G401 (cell line): ENCODE results near the gene NDUFAF8. TPM values are rescaled to one million over a fixed set of nuclear protein-coding genes. Genes with fewer than 3 reads are reported as not detected.

ENCODE experiments used
- DNase-seq: peaks from one replicate; pipeline ENCODE4 v3.0.0-alpha.2; 2015; ENCODE audit warnings: low spot score
- in situ Hi-C: cut with HindIII; loops from 2 replicates; pipeline ENCODE4 v1.10.0; 2016; ENCODE audit warnings: low sequenced_read_pairs, mixed read lengths
- total RNA-seq: library from RNA; depleted of rRNA; stranded (reverse); fragments of >200 nt; shearing (Covaris generic); gene quantifications from 2 replicates; pipeline ENCODE4 v1.2.3, GENCODE V29; 2014

The NDUFAF8 gene
- total RNA-seq, 1 experiment from 2014 or later, result 151 TPM

- no peak for DNase-seq
- in situ Hi-C loops, result no loop called here
Observed at GRCh38 chr17:81260641-81261040, 21.5 kb downstream of the NDUFAF8 start.

GRCh38 chr17:81261096-81261495 lies 22.0 kb downstream of the NDUFAF8 start:
- DNase-seq, result no peak
- in situ Hi-C loops, result no loop called here

GRCh38 chr17:81261582-81262336 lies 22.6 kb downstream of the NDUFAF8 start:
- DNase-seq, result no peak
- in situ Hi-C loops, result no loop called here

GRCh38 chr17:81263371-81264181 lies 24.5 kb downstream of the NDUFAF8 start:
- no peak for DNase-seq
- in situ Hi-C loops, result no loop called here

- in situ Hi-C loops, result no loop called here
- no peak for DNase-seq
Observed at GRCh38 chr17:81264640-81265039, 25.5 kb downstream of the NDUFAF8 start.

GRCh38 chr17:81265576-81265975 lies 26.5 kb downstream of the NDUFAF8 start:
- no peak for DNase-seq
- in situ Hi-C loops, result no loop called here

- no peak for DNase-seq
- in situ Hi-C loops, result no loop called here
Observed at GRCh38 chr17:81267390-81268067, 28.4 kb downstream of the NDUFAF8 start.

- in situ Hi-C loops, result no loop called here
- no peak for DNase-seq
Observed at GRCh38 chr17:81270279-81270678, 31.2 kb downstream of the NDUFAF8 start.

GRCh38 chr17:81271226-81271625 lies 32.1 kb downstream of the NDUFAF8 start:
- in situ Hi-C loops, result no loop called here
- DNase-seq, result no peak

- in situ Hi-C loops, result no loop called here
- DNase-seq, result no peak
Observed at GRCh38 chr17:81272616-81273015, 33.5 kb downstream of the NDUFAF8 start.

- in situ Hi-C loops, result no loop called here
- no peak for DNase-seq
Observed at GRCh38 chr17:81273698-81274470, 34.8 kb downstream of the NDUFAF8 start.

- in situ Hi-C loops, result no loop called here
- no peak for DNase-seq
Observed at GRCh38 chr17:81274471-81274855, 35.3 kb downstream of the NDUFAF8 start.

- no peak for DNase-seq
- in situ Hi-C loops, result no loop called here
Observed at GRCh38 chr17:81276781-81277180, 37.7 kb downstream of the NDUFAF8 start.

GRCh38 chr17:81277421-81277820 lies 38.3 kb downstream of the NDUFAF8 start:
- in situ Hi-C loops, result no loop called here
- peak; percentile 57 for DNase-seq

- in situ Hi-C loops, result no loop called here
- DNase-seq, result no peak
Observed at GRCh38 chr17:81277946-81278693, 39.0 kb downstream of the NDUFAF8 start.

GRCh38 chr17:81278831-81279230 lies 39.7 kb downstream of the NDUFAF8 start:
- in situ Hi-C loops, result no loop called here
- DNase-seq, result no peak

- in situ Hi-C loops, result no loop called here
- DNase-seq, result no peak
Observed at GRCh38 chr17:81279278-81280275, 40.5 kb downstream of the NDUFAF8 start.

GRCh38 chr17:81280571-81280970 lies 41.5 kb downstream of the NDUFAF8 start:
- in situ Hi-C loops, result no loop called here
- DNase-seq, result no peak
